Measurements from ENCODE around the gene GATA3.

Gene GATA3

DNA sequence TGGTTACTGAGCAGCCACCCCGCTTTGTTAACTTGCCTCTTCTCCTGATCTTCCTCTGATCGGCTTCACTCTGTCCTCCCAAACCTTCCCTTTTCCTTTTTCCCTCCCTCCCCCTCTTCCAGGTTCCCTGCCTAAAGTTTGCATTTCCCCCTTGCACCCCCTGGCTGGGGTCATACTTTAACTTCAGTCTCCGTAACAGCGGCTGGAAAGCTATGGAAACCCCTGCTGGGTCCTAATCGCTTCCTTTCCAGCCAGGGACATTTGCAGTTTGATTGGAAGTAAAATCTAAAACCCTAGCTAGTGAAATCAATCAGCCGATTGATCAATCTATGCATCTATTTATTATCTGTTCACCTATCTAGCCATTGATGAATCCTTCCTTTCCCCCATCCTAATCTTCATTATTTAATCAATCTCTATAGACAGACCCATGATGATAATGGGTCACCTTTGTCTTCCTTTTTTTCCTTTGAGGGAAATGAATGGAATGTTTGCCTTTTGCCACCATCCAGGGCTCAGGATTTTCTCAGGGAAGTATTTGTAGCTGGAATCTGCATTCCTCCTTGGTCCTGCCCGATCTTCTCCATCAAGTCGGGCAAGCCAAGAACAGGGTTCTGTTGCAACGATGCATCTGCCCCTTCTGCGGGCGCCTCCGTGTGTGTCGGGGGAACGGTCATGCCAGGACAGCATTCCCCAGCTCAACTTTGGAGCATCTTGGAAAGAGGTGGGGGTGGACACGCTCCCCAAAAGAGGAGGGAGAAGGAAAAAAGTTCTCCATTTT, 8.8 kb downstream of the GATA3 start:
- H3K4me3 Mint-ChIP-seq: peak overlapping the region; percentile 57
- peaks cover 85% of the 10 kb centered on the region for H3K36me3 Mint-ChIP-seq (ENCODE audit: low read depth)

DNA sequence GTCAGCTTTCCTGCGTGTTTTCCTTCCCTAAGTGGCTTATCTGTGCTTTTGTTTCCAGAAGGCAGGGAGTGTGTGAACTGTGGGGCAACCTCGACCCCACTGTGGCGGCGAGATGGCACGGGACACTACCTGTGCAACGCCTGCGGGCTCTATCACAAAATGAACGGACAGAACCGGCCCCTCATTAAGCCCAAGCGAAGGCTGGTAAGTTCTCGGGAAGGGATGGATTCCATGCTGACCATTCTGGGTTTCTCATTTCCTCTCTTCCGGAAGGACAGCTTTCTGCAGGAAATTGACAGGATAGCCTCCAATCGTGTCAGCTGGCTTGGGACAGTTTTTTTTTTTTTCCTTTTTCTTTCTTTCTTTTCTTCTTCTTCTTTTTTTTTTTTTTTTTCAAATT, 9.4 kb downstream of the GATA3 start:
- Mint-ChIP-seq H3K4me1 (ENCODE audit: low read depth) (peaks cover 86% of the 10 kb centered on the region), H3K27ac (peak overlapping the region; percentile 56), H3K36me3 (ENCODE audit: low read depth) (peaks cover 87% of the 10 kb centered on the region), H3K9me3 (no peaks in the 10 kb centered on the region), H3K4me3 (peak overlapping the region; percentile 62), H3K27me3 (ENCODE audit: low read depth) (no peaks in the 10 kb centered on the region)

More for the DNA sequence above, 8.8 kb downstream of the GATA3 start:
- Mint-ChIP-seq H3K27ac (peak overlapping the region; percentile 59), H3K4me1 (ENCODE audit: low read depth) (peaks cover 87% of the 10 kb centered on the region), H3K9me3 (no peaks in the 10 kb centered on the region), H3K27me3 (ENCODE audit: low read depth) (no peaks in the 10 kb centered on the region)

- no peaks in the 10 kb centered on the region for H3K27me3 Mint-ChIP-seq (ENCODE audit: low read depth)
- H3K4me1 Mint-ChIP-seq (ENCODE audit: low read depth): peaks cover 86% of the 10 kb centered on the region
- H3K4me3 Mint-ChIP-seq: peak overlapping the region; percentile 62
- H3K9me3 Mint-ChIP-seq: no peaks in the 10 kb centered on the region
- peak overlapping the region; percentile 56 for H3K27ac Mint-ChIP-seq
- H3K36me3 Mint-ChIP-seq (ENCODE audit: low read depth): peaks cover 87% of the 10 kb centered on the region
Measured at GRCh38 chr10:8064436-8064835, 9.9 kb downstream of the GATA3 start.

GRCh38 chr10:8065651-8066050, 11.2 kb downstream of the GATA3 start:
- Mint-ChIP-seq H3K4me1 (ENCODE audit: low read depth) (peaks cover 84% of the 10 kb centered on the region), H3K27ac (peak overlapping the region; percentile 84)

DNA sequence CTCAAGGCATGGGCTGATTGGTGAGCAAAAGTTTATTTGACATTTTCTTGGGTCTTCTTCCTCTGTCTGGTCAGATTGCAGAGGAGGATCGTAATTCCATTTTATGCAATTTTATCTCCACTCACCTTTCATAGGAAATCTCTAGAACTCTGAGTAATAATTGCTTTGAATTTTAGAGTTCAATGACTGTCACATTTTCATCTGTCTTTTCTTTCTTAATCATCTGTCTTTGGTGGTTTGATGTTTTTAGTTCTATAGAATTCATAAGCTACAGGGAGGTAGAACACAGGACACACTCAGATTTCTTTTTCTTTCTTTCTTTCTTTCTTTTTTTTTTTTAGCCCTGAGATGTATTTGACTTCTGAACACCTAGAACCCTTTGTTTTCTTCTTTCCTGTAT, 11.6 kb downstream of the GATA3 start:
- Mint-ChIP-seq H3K4me1 (ENCODE audit: low read depth) (peaks cover 83% of the 10 kb centered on the region), H3K27ac (peak overlapping the region; percentile 84), H3K36me3 (ENCODE audit: low read depth) (peaks cover 86% of the 10 kb centered on the region), H3K9me3 (no peaks in the 10 kb centered on the region), H3K27me3 (ENCODE audit: low read depth) (no peaks in the 10 kb centered on the region), H3K4me3 (peak overlapping the region; percentile 78)

More at GRCh38 chr10:8065651-8066050, 11.2 kb downstream of the GATA3 start:
- Mint-ChIP-seq H3K27me3 (ENCODE audit: low read depth) (no peaks in the 10 kb centered on the region), H3K9me3 (no peaks in the 10 kb centered on the region), H3K4me3 (peak overlapping the region; percentile 78), H3K36me3 (ENCODE audit: low read depth) (peaks cover 86% of the 10 kb centered on the region)

- peaks cover 86% of the 10 kb centered on the region for H3K36me3 Mint-ChIP-seq (ENCODE audit: low read depth)
- no peaks in the 10 kb centered on the region for H3K27me3 Mint-ChIP-seq (ENCODE audit: low read depth)
- peaks cover 79% of the 10 kb centered on the region for H3K4me1 Mint-ChIP-seq (ENCODE audit: low read depth)
- peak overlapping the region; percentile 68 for H3K27ac Mint-ChIP-seq
- H3K9me3 Mint-ChIP-seq: no peaks in the 10 kb centered on the region
- no peak overlapping the region for H3K4me3 Mint-ChIP-seq
Measured at GRCh38 chr10:8066797-8067196, 12.3 kb downstream of the GATA3 start.

DNA sequence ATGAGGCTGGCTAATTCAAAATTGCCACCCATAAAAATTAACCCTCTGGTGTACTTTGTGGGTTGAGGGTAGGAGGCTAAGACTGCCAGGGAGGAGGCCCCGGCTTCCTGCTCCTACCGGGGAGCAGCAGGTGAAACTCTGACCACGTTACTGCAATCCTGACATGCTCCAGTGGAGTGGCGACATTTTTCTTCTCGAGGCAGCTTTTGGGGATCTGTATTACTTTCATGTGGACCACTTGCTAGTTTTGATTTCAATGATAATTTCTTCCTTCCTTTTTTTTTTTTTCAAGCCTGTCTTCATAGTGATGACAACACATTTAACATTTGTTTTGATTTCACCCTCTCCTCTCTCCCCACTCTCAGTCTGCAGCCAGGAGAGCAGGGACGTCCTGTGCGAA, 14.6 kb downstream of the GATA3 start:
- peaks cover 86% of the 10 kb centered on the region for H3K36me3 Mint-ChIP-seq (ENCODE audit: low read depth)
- H3K4me1 Mint-ChIP-seq (ENCODE audit: low read depth): peaks cover 72% of the 10 kb centered on the region
- peak overlapping the region; percentile 45 for H3K27ac Mint-ChIP-seq
- no peaks in the 10 kb centered on the region for H3K9me3 Mint-ChIP-seq
- no peaks in the 10 kb centered on the region for H3K27me3 Mint-ChIP-seq (ENCODE audit: low read depth)
- H3K4me3 Mint-ChIP-seq: no peak overlapping the region

DNA sequence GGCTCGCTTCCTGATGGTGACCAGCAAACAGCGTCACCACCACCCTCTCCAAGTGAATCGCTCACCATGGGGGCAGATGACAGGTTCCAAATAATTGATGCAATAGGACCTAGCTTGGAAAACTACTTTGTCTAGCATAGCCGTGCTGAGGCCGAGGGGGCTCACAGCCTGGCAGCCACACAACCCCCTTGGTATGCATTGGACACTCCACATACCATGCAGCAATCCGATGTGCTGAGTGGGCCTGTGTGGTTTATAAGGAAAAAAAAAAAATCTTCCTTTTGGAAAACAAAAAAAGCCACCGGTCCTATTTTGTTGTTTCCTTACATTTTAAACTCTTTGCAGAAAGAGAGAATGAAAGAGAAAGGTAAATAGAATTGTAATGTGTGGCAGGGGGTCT, 15.1 kb downstream of the GATA3 start:
- no peak overlapping the region for H3K27ac Mint-ChIP-seq
- H3K4me1 Mint-ChIP-seq (ENCODE audit: low read depth): peaks cover 67% of the 10 kb centered on the region
- H3K4me3 Mint-ChIP-seq: no peak overlapping the region
- peaks cover 84% of the 10 kb centered on the region for H3K36me3 Mint-ChIP-seq (ENCODE audit: low read depth)
- no peaks in the 10 kb centered on the region for H3K27me3 Mint-ChIP-seq (ENCODE audit: low read depth)
- no peaks in the 10 kb centered on the region for H3K9me3 Mint-ChIP-seq

GRCh38 chr10:8070440-8070839, 16.0 kb downstream of the GATA3 start:
- peaks cover 67% of the 10 kb centered on the region for H3K4me1 Mint-ChIP-seq (ENCODE audit: low read depth)
- H3K9me3 Mint-ChIP-seq: no peaks in the 10 kb centered on the region
- peaks cover 85% of the 10 kb centered on the region for H3K36me3 Mint-ChIP-seq (ENCODE audit: low read depth)
- H3K4me3 Mint-ChIP-seq: no peak overlapping the region
- H3K27me3 Mint-ChIP-seq (ENCODE audit: low read depth): no peaks in the 10 kb centered on the region
- peak overlapping the region; percentile 31 for H3K27ac Mint-ChIP-seq

DNA sequence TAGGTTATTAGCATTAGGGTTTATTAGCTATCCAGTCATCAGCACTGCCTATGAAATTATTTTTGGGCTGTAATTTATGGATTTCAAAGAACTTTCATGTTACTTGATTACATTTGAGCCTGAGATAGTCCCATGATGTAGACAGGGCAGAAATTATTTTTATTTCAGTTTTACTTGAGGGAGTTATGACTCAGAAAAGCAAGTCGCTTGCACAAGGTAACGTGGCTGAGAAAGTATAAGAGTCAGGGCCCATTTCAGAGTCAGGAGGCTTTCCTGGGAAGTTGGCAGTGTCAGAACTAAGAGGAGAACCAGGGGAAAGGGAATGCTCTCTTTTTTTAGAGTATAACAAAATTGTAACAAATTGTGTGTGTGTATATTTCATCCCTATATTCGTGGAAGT, 16.5 kb downstream of the GATA3 start:
- Mint-ChIP-seq H3K36me3 (ENCODE audit: low read depth) (peaks cover 83% of the 10 kb centered on the region), H3K27me3 (ENCODE audit: low read depth) (no peaks in the 10 kb centered on the region), H3K27ac (no peak overlapping the region), H3K4me1 (ENCODE audit: low read depth) (peaks cover 63% of the 10 kb centered on the region), H3K9me3 (no peaks in the 10 kb centered on the region), H3K4me3 (no peak overlapping the region)

- Mint-ChIP-seq H3K4me3 (no peak overlapping the region), H3K27me3 (ENCODE audit: low read depth) (no peaks in the 10 kb centered on the region), H3K27ac (peak overlapping the region; percentile 3), H3K9me3 (no peaks in the 10 kb centered on the region), H3K4me1 (ENCODE audit: low read depth) (peaks cover 56% of the 10 kb centered on the region), H3K36me3 (ENCODE audit: low read depth) (peaks cover 76% of the 10 kb centered on the region)
Measured at GRCh38 chr10:8071666-8072065, 17.2 kb downstream of the GATA3 start.

GRCh38 chr10:8072211-8072610, 17.7 kb downstream of the GATA3 start:
- H3K4me3 Mint-ChIP-seq: no peak overlapping the region
- peaks cover 71% of the 10 kb centered on the region for H3K36me3 Mint-ChIP-seq (ENCODE audit: low read depth)
- peaks cover 51% of the 10 kb centered on the region for H3K4me1 Mint-ChIP-seq (ENCODE audit: low read depth)
- H3K9me3 Mint-ChIP-seq: no peaks in the 10 kb centered on the region
- H3K27ac Mint-ChIP-seq: peak overlapping the region; percentile 3
- H3K27me3 Mint-ChIP-seq (ENCODE audit: low read depth): no peaks in the 10 kb centered on the region

GRCh38 chr10:8073691-8074416, 19.4 kb downstream of the GATA3 start:
- Mint-ChIP-seq H3K27me3 (ENCODE audit: low read depth) (no peaks in the 10 kb centered on the region), H3K9me3 (no peaks in the 10 kb centered on the region), H3K36me3 (ENCODE audit: low read depth) (peaks cover 65% of the 10 kb centered on the region), H3K4me3 (no peak overlapping the region), H3K4me1 (ENCODE audit: low read depth) (peaks cover 40% of the 10 kb centered on the region), H3K27ac (no peak overlapping the region)

DNA sequence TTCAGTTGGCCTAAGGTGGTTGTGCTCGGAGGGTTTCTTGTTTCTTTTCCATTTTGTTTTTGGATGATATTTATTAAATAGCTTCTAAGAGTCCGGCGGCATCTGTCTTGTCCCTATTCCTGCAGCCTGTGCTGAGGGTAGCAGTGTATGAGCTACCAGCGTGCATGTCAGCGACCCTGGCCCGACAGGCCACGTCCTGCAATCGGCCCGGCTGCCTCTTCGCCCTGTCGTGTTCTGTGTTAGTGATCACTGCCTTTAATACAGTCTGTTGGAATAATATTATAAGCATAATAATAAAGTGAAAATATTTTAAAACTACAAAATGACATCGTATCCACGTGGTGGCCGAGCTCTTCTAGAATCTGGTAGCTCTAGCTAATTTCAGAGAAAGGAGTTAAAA, 20.4 kb downstream of the GATA3 start:
- Mint-ChIP-seq H3K27me3 (ENCODE audit: low read depth) (no peaks in the 10 kb centered on the region), H3K27ac (no peak overlapping the region), H3K4me3 (no peak overlapping the region), H3K4me1 (ENCODE audit: low read depth) (peaks cover 34% of the 10 kb centered on the region), H3K36me3 (ENCODE audit: low read depth) (peaks cover 55% of the 10 kb centered on the region), H3K9me3 (no peaks in the 10 kb centered on the region)
